ENCODE data around the gene ZDHHC18. TPM values are rescaled to one million over a fixed set of nuclear protein-coding genes. Genes with fewer than 3 reads are reported as not detected.
"Not testable (repeated sequence)": the region's sequence is repeated elsewhere in the genome, so short reads cannot be mapped to it uniquely, and the experiment has no call there.

The ZDHHC18 gene
- total RNA-seq, 1 donor from 2014 or later: 24.2 TPM

DNA sequence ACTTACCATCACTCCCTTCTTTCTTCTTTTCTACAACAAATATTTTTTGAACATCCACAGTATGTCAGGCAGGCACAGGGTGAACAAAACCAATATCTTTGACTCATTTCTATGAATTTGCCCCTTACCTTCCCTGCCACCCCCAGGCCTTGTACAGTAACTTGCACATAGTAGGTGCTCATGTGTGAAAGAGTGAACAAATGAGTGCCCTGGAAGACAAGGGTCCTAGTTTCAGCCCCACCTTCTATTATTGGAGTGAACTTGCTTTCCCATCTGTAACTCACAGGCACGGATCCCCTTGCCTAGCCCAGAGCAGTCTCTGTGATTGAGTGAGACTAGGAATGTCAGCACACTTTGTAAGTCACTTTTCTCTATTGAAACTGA, 12.8 kb downstream of the ZDHHC18 start:
- no peaks in the 10 kb centered on the region for H3K27me3 Mint-ChIP-seq (ENCODE audit: unreplicated experiment)
- no peak overlapping the region for H3K4me3 Mint-ChIP-seq (ENCODE audit: unreplicated experiment)
- peaks cover 5% of the 10 kb centered on the region for H3K4me1 Mint-ChIP-seq (ENCODE audit: unreplicated experiment)
- no peak for DNase-seq (ENCODE audit: extremely low spot score, unreplicated experiment)
- TF ChIP-seq, protein P1, sequence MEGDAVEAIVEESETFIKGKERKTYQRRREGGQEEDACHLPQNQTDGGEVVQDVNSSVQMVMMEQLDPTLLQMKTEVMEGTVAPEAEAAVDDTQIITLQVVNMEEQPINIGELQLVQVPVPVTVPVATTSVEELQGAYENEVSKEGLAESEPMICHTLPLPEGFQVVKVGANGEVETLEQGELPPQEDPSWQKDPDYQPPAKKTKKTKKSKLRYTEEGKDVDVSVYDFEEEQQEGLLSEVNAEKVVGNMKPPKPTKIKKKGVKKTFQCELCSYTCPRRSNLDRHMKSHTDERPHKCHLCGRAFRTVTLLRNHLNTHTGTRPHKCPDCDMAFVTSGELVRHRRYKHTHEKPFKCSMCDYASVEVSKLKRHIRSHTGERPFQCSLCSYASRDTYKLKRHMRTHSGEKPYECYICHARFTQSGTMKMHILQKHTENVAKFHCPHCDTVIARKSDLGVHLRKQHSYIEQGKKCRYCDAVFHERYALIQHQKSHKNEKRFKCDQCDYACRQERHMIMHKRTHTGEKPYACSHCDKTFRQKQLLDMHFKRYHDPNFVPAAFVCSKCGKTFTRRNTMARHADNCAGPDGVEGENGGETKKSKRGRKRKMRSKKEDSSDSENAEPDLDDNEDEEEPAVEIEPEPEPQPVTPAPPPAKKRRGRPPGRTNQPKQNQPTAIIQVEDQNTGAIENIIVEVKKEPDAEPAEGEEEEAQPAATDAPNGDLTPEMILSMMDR (IDR thresholded peaks at IDR 0.05): no peak
- H3K9me3 Mint-ChIP-seq (ENCODE audit: unreplicated experiment): no peaks in the 10 kb centered on the region
- H3K27ac Mint-ChIP-seq (ENCODE audit: unreplicated experiment): peak overlapping the region; percentile 45
- H3K36me3 Mint-ChIP-seq (ENCODE audit: unreplicated experiment): peaks cover 21% of the 10 kb centered on the region

DNA sequence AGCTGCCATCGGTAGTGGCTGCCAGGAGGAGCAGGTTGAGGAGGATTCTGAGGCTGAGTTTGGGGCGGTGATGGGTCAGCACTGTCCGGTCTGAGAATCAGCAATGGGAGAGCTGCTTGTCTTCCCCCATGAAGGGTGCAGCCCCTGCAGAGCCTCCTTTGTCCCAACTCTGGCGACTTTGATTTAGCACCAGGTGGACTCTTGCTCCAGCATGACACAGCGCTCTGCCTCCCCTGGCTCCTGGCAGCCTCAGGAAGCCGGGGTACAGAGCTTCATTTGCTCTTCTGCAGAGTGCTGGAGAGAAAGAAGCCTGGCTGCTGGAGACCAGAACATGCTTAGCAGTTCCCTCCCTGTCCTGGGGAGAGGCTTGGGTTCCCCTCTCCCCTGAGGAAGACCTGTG, 13.3 kb downstream of the ZDHHC18 start:
- Mint-ChIP-seq H3K36me3 (ENCODE audit: unreplicated experiment) (peaks cover 17% of the 10 kb centered on the region), H3K9me3 (ENCODE audit: unreplicated experiment) (no peaks in the 10 kb centered on the region), H3K27me3 (ENCODE audit: unreplicated experiment) (no peaks in the 10 kb centered on the region), H3K4me3 (ENCODE audit: unreplicated experiment) (no peak overlapping the region), H3K4me1 (ENCODE audit: unreplicated experiment) (peaks cover 5% of the 10 kb centered on the region), H3K27ac (ENCODE audit: unreplicated experiment) (no peak overlapping the region)
- DNase-seq (ENCODE audit: extremely low spot score, unreplicated experiment): no peak
- TF ChIP-seq, protein P1 (IDR thresholded peaks at IDR 0.05): no peak

DNA sequence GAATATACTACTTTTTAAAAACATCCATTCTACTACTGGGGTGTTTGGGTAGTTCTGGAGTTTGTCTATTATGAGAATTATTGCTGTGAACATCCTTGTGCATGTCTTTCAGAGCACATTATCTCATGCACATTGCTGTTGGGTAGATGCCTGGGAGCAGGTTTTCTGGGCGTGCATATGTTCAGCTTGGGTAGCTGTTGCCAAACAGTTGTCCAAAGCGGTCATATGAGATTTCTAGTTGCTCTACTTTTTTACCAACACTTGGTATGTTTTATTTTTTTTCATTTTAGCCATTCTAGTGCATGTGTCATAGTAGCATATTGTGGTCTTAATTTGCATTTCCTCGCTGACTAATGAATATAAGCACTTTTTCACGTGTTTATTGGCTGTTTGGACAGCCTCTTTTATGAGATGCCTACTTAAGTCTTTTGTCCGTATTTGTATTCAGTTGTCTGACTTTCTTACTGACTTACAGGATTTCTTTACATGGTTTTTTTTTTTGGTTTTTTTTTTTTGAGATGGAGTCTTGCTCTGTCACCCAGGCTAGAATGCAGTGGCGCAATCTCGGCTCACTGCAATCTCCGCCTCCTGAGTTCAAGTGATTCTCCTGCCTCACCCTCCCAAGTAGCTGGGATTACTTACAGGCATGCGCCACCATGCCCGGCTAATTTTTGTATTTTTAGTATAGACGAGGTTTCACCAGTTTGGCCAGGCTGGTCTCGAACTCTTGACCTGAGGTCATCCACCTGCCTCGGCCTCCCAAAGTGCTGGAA, 18.1 kb downstream of the ZDHHC18 start:
- H3K27me3 Mint-ChIP-seq (ENCODE audit: unreplicated experiment): no peaks in the 10 kb centered on the region
- DNase-seq (ENCODE audit: extremely low spot score, unreplicated experiment): no peak
- H3K4me1 Mint-ChIP-seq (ENCODE audit: unreplicated experiment): peaks cover 9% of the 10 kb centered on the region
- no peak overlapping the region for H3K27ac Mint-ChIP-seq (ENCODE audit: unreplicated experiment)
- H3K9me3 Mint-ChIP-seq (ENCODE audit: unreplicated experiment): no peaks in the 10 kb centered on the region
- TF ChIP-seq, protein P1 (IDR thresholded peaks at IDR 0.05): no peak
- H3K4me3 Mint-ChIP-seq (ENCODE audit: unreplicated experiment): no peak overlapping the region
- H3K36me3 Mint-ChIP-seq (ENCODE audit: unreplicated experiment): peaks cover 19% of the 10 kb centered on the region

DNA sequence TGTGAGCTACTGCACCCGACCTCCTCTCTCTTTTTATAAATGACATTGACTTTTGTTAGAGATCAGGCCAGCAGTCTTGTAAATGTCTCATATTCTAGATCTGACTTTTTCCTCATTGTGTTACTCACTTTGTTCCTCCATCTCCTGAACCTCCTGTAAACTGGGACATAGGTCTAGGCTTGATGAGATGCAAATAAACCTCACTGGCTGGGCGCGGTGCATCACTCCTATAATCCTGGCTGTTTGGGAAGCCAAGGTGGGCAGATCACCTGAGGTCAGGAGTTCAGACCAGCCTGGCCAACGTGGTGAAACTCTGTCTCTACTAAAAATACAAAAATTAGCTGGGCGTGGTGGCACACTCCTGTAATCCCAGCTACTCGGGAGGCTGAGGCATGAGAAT, 21.3 kb downstream of the ZDHHC18 start:
- H3K9me3 Mint-ChIP-seq (ENCODE audit: unreplicated experiment); H3K4me3 Mint-ChIP-seq (ENCODE audit: unreplicated experiment); DNase-seq (ENCODE audit: extremely low spot score, unreplicated experiment); H3K27me3 Mint-ChIP-seq (ENCODE audit: unreplicated experiment): not testable (repeated sequence)
- peaks cover 10% of the 10 kb centered on the region for H3K4me1 Mint-ChIP-seq (ENCODE audit: unreplicated experiment)
- H3K36me3 Mint-ChIP-seq (ENCODE audit: unreplicated experiment): peaks cover 40% of the 10 kb centered on the region
- H3K27ac Mint-ChIP-seq (ENCODE audit: unreplicated experiment): peak overlapping the region; percentile 20

DNA sequence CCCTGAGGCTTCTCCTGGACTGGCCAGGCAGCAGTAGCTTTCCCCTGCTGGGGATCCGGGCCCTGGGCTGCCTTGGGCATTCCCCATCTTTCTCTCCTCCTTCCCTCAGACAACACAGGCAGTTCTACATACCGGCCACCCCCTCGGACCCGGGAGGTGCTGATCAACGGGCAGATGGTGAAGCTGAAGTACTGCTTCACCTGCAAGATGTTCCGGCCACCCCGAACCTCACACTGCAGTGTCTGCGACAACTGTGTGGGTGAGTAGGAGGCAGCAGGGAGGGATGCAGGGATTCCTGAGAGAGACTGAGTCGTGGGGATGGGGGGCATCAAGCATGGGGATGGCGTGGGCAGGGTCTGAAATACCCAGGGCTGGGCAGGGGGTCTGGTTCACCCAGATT, 22.0 kb downstream of the ZDHHC18 start:
- TF ChIP-seq, protein P1 (IDR thresholded peaks at IDR 0.05): no peak
- Mint-ChIP-seq H3K36me3 (ENCODE audit: unreplicated experiment) (peaks cover 43% of the 10 kb centered on the region), H3K27ac (ENCODE audit: unreplicated experiment) (peak overlapping the region; percentile 67), H3K4me3 (ENCODE audit: unreplicated experiment) (no peak overlapping the region), H3K27me3 (ENCODE audit: unreplicated experiment) (no peaks in the 10 kb centered on the region), H3K4me1 (ENCODE audit: unreplicated experiment) (peaks cover 12% of the 10 kb centered on the region), H3K9me3 (ENCODE audit: unreplicated experiment) (no peaks in the 10 kb centered on the region)
- DNase-seq (ENCODE audit: extremely low spot score, unreplicated experiment): no peak
